Adrenal gland (tissue), 5 donors: ENCODE results near the gene EXT2.

Source experiments
- CTCF ChIP-seq, 6 experiments: fragments of 450-650 bp in 4 of 6; fragments of 200-600 bp in 2 of 6; sonication (generic) in 1 of 6; IDR thresholded peaks; 1 replicate in 5 of 6; 2 replicates in 1 of 6; pipeline versions ENCODE4 v1.5.1 to v1.8.0; 2016 to 2021; ENCODE audit warnings: antibody characterized with exemption in 6 of 6, mild to moderate bottlenecking in 2 of 6, moderate library complexity in 1 of 6
- POLR2A ChIP-seq, 2 donors: fragments of 450-650 bp; IDR thresholded peaks; one replicate each; pipeline ENCODE4 v1.6.1; 2017; ENCODE audit warnings: antibody characterized with exemption in 2 of 2, mild to moderate bottlenecking in 2 of 2, moderate library complexity in 1 of 2
- donor health status: DM: no; HTN: no; CAD: no.

- no peak for TF ChIP-seq CTCF (IDR thresholded peaks at IDR 0.05)
- no peak for TF ChIP-seq POLR2A (IDR thresholded peaks at IDR 0.05)
Measured at GRCh38 chr11:44047931-44048431, 47.5 kb upstream of the EXT2 start, which contains the start of gene ACCSL.
